A673 (cell line): Measurements from ENCODE around the gene B4GALT6. TPM values are rescaled to one million over a fixed set of nuclear protein-coding genes. Genes with fewer than 3 reads are reported as not detected.
A peak's percentile ranks its signal among the peaks of the same experiment; 100 is the strongest.

Source experiments
- BruUV-seq: library from RNA; stranded (reverse); fragments of 400-500 nt; replicated peaks from 2 replicates; lab custom pipeline; 2021; lab: Mats Ljungman, UMichigan
- CTCF ChIA-PET: fragments of 300-600 bp; sonication (Branson Sonifier 250); formaldehyde crosslinking; loops from one replicate; lab custom pipeline; 2022; ENCODE audit warnings: antibody characterized with exemption; lab: Charles Lee
- POLR2A ChIA-PET: fragments of 300-600 bp; sonication (Branson Sonifier 250); formaldehyde crosslinking; loops from one replicate; lab custom pipeline; 2022; ENCODE audit warnings: antibody characterized with exemption; ENCODE audit not compliant: low non-redundant PET; lab: Charles Lee
- DNase-seq: peaks from one replicate; pipeline ENCODE4 v3.0.0-alpha.2; 2015; ENCODE audit warnings: low spot score
- H3K27ac ChIP-seq: fragments of 200-600 bp; sonication (generic); 2 replicates; pipeline ENCODE4 v1.5.1; 2016; ENCODE audit warnings: mixed run types, low read depth, mild to moderate bottlenecking, mixed read lengths, antibody characterized with exemption, low read length; ENCODE audit not compliant: poor library complexity, severe bottlenecking
- H3K27me3 ChIP-seq: fragments of 200-600 bp; sonication (generic); replicated peaks from 2 replicates; pipeline ENCODE4 v1.6.1; 2017; ENCODE audit warnings: mixed run types, low read depth, mild to moderate bottlenecking, mixed read lengths, antibody characterized with exemption, low read length; ENCODE audit not compliant: insufficient read depth, poor library complexity
- H3K36me3 ChIP-seq: fragments of 200-600 bp; sonication (generic); 2 replicates; pipeline ENCODE4 v1.6.1; 2016; ENCODE audit warnings: mixed run types, mild to moderate bottlenecking, mixed read lengths, antibody characterized with exemption, low read length; ENCODE audit not compliant: insufficient read depth, poor library complexity, severe bottlenecking
- H3K4me1 ChIP-seq: fragments of 200-600 bp; sonication (generic); 2 replicates; pipeline ENCODE4 v1.6.1; 2017; ENCODE audit warnings: mixed run types, mild to moderate bottlenecking, mixed read lengths, antibody characterized with exemption, low read length; ENCODE audit not compliant: insufficient read depth, poor library complexity, severe bottlenecking
- H3K4me3 ChIP-seq: fragments of 200-600 bp; sonication (generic); 2 replicates; pipeline ENCODE4 v1.5.1; 2016; ENCODE audit warnings: low read depth, mixed run types, mild to moderate bottlenecking, mixed read lengths, low read length; ENCODE audit not compliant: poor library complexity, severe bottlenecking
- H3K9me3 ChIP-seq: fragments of 200-600 bp; sonication (generic); 2 replicates; pipeline ENCODE4 v1.6.1; 2016; ENCODE audit warnings: mixed run types, low read depth, mild to moderate bottlenecking, mixed read lengths, antibody characterized with exemption, low read length; ENCODE audit not compliant: poor library complexity, severe bottlenecking
- EZH2 ChIP-seq: fragments of 200-600 bp; sonication (generic); IDR thresholded peaks from 2 replicates; pipeline ENCODE4 v1.6.1; 2017; ENCODE audit warnings: borderline replicate concordance, low read depth, mild to moderate bottlenecking, mixed read lengths, antibody characterized with exemption, low read length; ENCODE audit not compliant: poor library complexity, severe bottlenecking
- intact Hi-C: fragments of 100-400 bp; cut with micrococcal nuclease; formaldehyde crosslinking; loops from one replicate; pipeline ENCODE4 v1.10.0; 2022; ENCODE audit not compliant: unreplicated experiment
- total RNA-seq: library from RNA; stranded (reverse); gene quantifications from 2 replicates; pipeline ENCODE4 v1.2.3, GENCODE V29; 2021
- TF ChIP-seq, protein P1 (sequence below): fragments of 300-800, 200-600 bp; sonication (generic); conservative IDR thresholded peaks from 2 replicates; pipeline ENCODE4 v1.5.1; 2017; ENCODE audit warnings: low read depth, mild to moderate bottlenecking, antibody characterized with exemption, low read length, moderate library complexity, mixed read lengths

B4GALT6 gene
- total RNA-seq, 1 experiment from 2014 or later: 6.0 TPM

DNA sequence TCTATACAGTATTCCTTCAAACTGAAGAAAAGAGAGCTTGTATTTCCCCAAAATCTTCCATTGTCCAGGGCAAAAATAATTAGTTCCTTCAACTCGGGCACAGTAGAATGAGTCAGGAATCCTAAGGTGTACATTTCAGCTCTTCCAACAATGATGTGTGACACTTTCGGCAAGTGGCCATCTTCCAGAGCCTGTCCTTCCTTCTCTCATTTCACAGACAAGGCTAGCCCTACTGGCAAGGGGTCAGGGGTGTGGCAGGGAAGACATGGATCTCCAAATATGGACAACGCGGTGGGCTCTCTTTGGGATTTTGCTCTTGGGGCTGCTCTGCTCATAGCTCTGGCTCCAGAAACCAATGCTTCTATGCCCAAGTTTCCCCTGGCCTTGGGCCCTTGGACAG, 6.0 kb downstream of the B4GALT6 start:
- POLR2A ChIA-PET: no interaction called here
- intact Hi-C loops: no loop called here
- no peak overlapping the region for H3K4me3 ChIP-seq
- TF ChIP-seq, protein P1, sequence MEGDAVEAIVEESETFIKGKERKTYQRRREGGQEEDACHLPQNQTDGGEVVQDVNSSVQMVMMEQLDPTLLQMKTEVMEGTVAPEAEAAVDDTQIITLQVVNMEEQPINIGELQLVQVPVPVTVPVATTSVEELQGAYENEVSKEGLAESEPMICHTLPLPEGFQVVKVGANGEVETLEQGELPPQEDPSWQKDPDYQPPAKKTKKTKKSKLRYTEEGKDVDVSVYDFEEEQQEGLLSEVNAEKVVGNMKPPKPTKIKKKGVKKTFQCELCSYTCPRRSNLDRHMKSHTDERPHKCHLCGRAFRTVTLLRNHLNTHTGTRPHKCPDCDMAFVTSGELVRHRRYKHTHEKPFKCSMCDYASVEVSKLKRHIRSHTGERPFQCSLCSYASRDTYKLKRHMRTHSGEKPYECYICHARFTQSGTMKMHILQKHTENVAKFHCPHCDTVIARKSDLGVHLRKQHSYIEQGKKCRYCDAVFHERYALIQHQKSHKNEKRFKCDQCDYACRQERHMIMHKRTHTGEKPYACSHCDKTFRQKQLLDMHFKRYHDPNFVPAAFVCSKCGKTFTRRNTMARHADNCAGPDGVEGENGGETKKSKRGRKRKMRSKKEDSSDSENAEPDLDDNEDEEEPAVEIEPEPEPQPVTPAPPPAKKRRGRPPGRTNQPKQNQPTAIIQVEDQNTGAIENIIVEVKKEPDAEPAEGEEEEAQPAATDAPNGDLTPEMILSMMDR: no peak
- no peak for TF ChIP-seq EZH2
- DNase-seq: no peak
- no peaks in the 10 kb centered on the region for H3K9me3 ChIP-seq
- peaks cover 28% of the 10 kb centered on the region for H3K27me3 ChIP-seq
- no peaks in the 10 kb centered on the region for H3K36me3 ChIP-seq
- no TSS peak for BruUV-seq
- no peak overlapping the region for H3K27ac ChIP-seq
- CTCF ChIA-PET: no interaction called here
- H3K4me1 ChIP-seq: peaks cover 25% of the 10 kb centered on the region

DNA sequence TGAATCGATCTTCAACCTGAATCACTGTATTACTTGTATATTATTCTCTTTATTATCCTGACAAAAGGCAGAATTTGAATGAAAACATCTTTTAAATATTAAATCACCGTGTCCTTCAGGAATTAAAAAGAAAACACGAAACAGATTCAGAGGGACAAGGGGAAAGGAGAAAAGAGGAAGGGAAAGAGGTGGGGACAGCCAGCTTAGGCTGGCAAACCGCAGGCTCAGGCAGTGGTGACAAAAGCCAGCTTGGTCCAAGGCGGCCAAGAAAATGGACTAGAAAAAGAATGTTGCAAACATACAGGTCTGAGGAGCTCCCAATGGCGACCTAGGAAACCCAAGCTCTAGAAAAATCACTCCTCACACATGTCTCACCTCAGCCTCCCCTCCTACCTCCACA, 6.8 kb downstream of the B4GALT6 start:
- ChIA-PET POLR2A (no interaction called here), CTCF (no interaction called here)
- TF ChIP-seq EZH2: no peak
- TF ChIP-seq, protein P1: no peak
- Histone ChIP-seq H3K4me3 (no peak overlapping the region), H3K36me3 (no peaks in the 10 kb centered on the region), H3K4me1 (peaks cover 29% of the 10 kb centered on the region), H3K9me3 (no peaks in the 10 kb centered on the region), H3K27ac (no peak overlapping the region), H3K27me3 (peaks cover 24% of the 10 kb centered on the region)
- DNase-seq: no peak
- intact Hi-C loops: no loop called here
- no TSS peak for BruUV-seq

DNA sequence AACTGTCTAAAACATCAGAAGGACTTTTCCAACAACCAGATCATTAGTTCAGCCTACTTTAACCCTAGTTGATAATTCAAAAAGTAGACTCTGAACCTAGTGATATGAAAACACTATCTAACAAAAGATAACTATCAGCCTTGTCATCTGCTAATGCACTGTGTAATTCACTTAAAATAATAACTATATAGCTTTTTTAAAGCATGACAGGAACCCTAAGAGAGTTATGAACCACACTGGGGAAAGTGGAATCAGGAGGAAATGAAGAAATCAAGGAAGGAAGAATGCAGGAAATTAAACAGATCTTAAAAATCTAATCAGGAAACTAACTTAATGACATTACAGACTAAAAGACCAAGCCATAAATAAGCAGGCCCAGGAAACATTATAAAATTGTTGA, 9.0 kb downstream of the B4GALT6 start:
- POLR2A ChIA-PET: no interaction called here
- BruUV-seq: no TSS peak
- CTCF ChIA-PET: no interaction called here
- Histone ChIP-seq H3K27ac (no peak overlapping the region), H3K9me3 (no peaks in the 10 kb centered on the region), H3K4me3 (no peak overlapping the region), H3K27me3 (peaks cover 11% of the 10 kb centered on the region), H3K36me3 (no peaks in the 10 kb centered on the region), H3K4me1 (peaks cover 43% of the 10 kb centered on the region)
- DNase-seq: peak; percentile 71
- intact Hi-C loops: no loop called here
- TF ChIP-seq, protein P1: no peak
- TF ChIP-seq EZH2: no peak
